Smooth muscle cell (in vitro differentiated cells): ENCODE results near the gene BET1L. TPM values are rescaled to one million over a fixed set of nuclear protein-coding genes. Genes with fewer than 3 reads are reported as not detected.

Source experiments
- DNase-seq: peaks from one replicate; lab custom pipeline; 2025; ENCODE audit not compliant: unreplicated experiment; lab: John Stamatoyannopoulos, UW
- H2AFZ ChIP-seq: fragments of 200-600 bp; sonication (generic); 2 replicates; pipeline ENCODE4 v1.6.0; 2016; ENCODE audit warnings: antibody characterized with exemption, low read depth, mild to moderate bottlenecking
- H3F3A ChIP-seq: fragments of 200-600 bp; sonication (generic); 2 replicates; pipeline ENCODE4 v1.6.0; 2017; ENCODE audit warnings: antibody characterized with exemption, low read depth
- H3K27ac ChIP-seq: fragments of 200-600 bp; sonication (generic); 2 replicates; pipeline ENCODE4 v1.5.1; 2016; ENCODE audit warnings: low read depth, mild to moderate bottlenecking
- H3K27me3 ChIP-seq: fragments of 200-600 bp; sonication (generic); 2 replicates; pipeline ENCODE4 v1.6.1; 2016; ENCODE audit warnings: low read depth, mild to moderate bottlenecking
- H3K36me3 ChIP-seq: fragments of 200-600 bp; sonication (generic); 2 replicates; pipeline ENCODE4 v1.5.1; 2016; ENCODE audit warnings: low read depth
- H3K4me1 ChIP-seq: fragments of 200-600 bp; sonication (generic); 2 replicates; pipeline ENCODE4 v1.5.1; 2016; ENCODE audit warnings: low read depth
- H3K4me2 ChIP-seq: fragments of 200-600 bp; sonication (generic); 2 replicates; pipeline ENCODE4 v1.6.0; 2016; ENCODE audit warnings: mild to moderate bottlenecking
- H3K4me3 ChIP-seq: fragments of 200-600 bp; sonication (generic); 2 replicates; pipeline ENCODE4 v1.5.1; 2016; ENCODE audit warnings: mild to moderate bottlenecking
- H3K79me2 ChIP-seq: fragments of 200-600 bp; sonication (generic); 2 replicates; pipeline ENCODE4 v1.6.0; 2016; ENCODE audit warnings: low read depth, mild to moderate bottlenecking
- H3K9ac ChIP-seq: fragments of 200-600 bp; sonication (generic); 2 replicates; pipeline ENCODE4 v1.6.0; 2016; ENCODE audit warnings: low read depth
- H3K9me3 ChIP-seq: fragments of 200-600 bp; sonication (generic); replicated peaks from 2 replicates; pipeline ENCODE4 v1.5.1; 2016; ENCODE audit warnings: low read depth
- H4K20me1 ChIP-seq: fragments of 200-600 bp; sonication (generic); 2 replicates; pipeline ENCODE4 v1.6.0; 2016; ENCODE audit warnings: low read depth
- CTCF ChIP-seq: fragments of 200-600 bp; sonication (generic); IDR thresholded peaks from 2 replicates; pipeline ENCODE4 v1.5.1; 2017; ENCODE audit warnings: borderline replicate concordance, mild to moderate bottlenecking, antibody characterized with exemption; ENCODE audit not compliant: insufficient read depth, poor library complexity, severe bottlenecking
- WGBS: methylation state at CpG from one replicate; pipeline ENCODE4 v1.1.7; 2016; ENCODE audit warnings: low lambda C conversion rate; 5-methylcytosine and 5-hydroxymethylcytosine counted together
- polyA plus RNA-seq: library from polyadenylated mRNA; unstranded; fragments of >200 nt; fragmentation: Nextera tagmentation; extraction: Ambion mirVana; gene quantifications from 2 replicates; pipeline ENCODE4 v1.2.1, GENCODE V29; 2016
- total RNA-seq: library from RNA; depleted of rRNA; stranded (reverse); fragments of >200 nt; gene quantifications from 2 replicates; pipeline ENCODE4 v1.2.3, GENCODE V29; 2014

The BET1L gene
- total and polyA plus RNA-seq, 2 experiments from 2014 or later, result 40.5 to 97.4 TPM

GRCh38 chr11:232783-233565 is 25.8 kb upstream of the BET1L start:
- Histone ChIP-seq H3K79me2 (peaks cover 29% of the 10 kb centered on the region), H3K9ac (no peak overlapping the region), H3K4me1 (peaks cover 13% of the 10 kb centered on the region), H3F3A (no peaks in the 10 kb centered on the region), H3K36me3 (no peaks in the 10 kb centered on the region), H2AFZ (no peak overlapping the region), H3K27ac (no peak overlapping the region), H3K27me3 (no peaks in the 10 kb centered on the region), H4K20me1 (peaks cover 5% of the 10 kb centered on the region), H3K4me3 (no peak overlapping the region), H3K9me3 (no peaks in the 10 kb centered on the region), H3K4me2 (no peak overlapping the region)
- WGBS, result 88% methylated on average over 20 of the region's 20 CpGs
- no peak for TF ChIP-seq CTCF
- DNase-seq, result no peak

GRCh38 chr11:230431-230830 is 23.2 kb upstream of the BET1L start:
- Histone ChIP-seq H3K79me2 (peaks cover 20% of the 10 kb centered on the region), H3F3A (no peaks in the 10 kb centered on the region), H3K9ac (no peak overlapping the region), H3K4me1 (peaks cover 6% of the 10 kb centered on the region), H2AFZ (no peak overlapping the region), H4K20me1 (no peaks in the 10 kb centered on the region), H3K9me3 (no peaks in the 10 kb centered on the region), H3K4me2 (no peak overlapping the region), H3K4me3 (no peak overlapping the region), H3K36me3 (no peaks in the 10 kb centered on the region), H3K27me3 (no peaks in the 10 kb centered on the region), H3K27ac (no peak overlapping the region)
- WGBS, result 92% methylated on average over 10 of the region's 10 CpGs
- no peak for DNase-seq
- no peak for TF ChIP-seq CTCF

GRCh38 chr11:227824-228379 is 20.7 kb upstream of the BET1L start:
- Histone ChIP-seq H3K4me2 (no peak overlapping the region), H3K4me1 (no peaks in the 10 kb centered on the region), H3K4me3 (no peak overlapping the region), H3K36me3 (no peaks in the 10 kb centered on the region), H3K27me3 (no peaks in the 10 kb centered on the region), H2AFZ (no peak overlapping the region), H3K9me3 (no peaks in the 10 kb centered on the region), H3K79me2 (peaks cover 10% of the 10 kb centered on the region), H4K20me1 (no peaks in the 10 kb centered on the region), H3K9ac (no peak overlapping the region), H3F3A (no peaks in the 10 kb centered on the region), H3K27ac (no peak overlapping the region)
- DNase-seq, result no peak
- WGBS, result 90% methylated on average over 6 of the region's 6 CpGs
- no peak for TF ChIP-seq CTCF
